HG03108 (cell line): ENCODE results near the gene GLE1.

Experiments
- ATAC-seq: cut with Tn5 transposase; IDR thresholded peaks from one replicate; pipeline ENCODE4 v1.9.1; 2021; ENCODE audit warnings: moderate library complexity; ENCODE audit not compliant: unreplicated experiment

The GLE1 gene, protein sequence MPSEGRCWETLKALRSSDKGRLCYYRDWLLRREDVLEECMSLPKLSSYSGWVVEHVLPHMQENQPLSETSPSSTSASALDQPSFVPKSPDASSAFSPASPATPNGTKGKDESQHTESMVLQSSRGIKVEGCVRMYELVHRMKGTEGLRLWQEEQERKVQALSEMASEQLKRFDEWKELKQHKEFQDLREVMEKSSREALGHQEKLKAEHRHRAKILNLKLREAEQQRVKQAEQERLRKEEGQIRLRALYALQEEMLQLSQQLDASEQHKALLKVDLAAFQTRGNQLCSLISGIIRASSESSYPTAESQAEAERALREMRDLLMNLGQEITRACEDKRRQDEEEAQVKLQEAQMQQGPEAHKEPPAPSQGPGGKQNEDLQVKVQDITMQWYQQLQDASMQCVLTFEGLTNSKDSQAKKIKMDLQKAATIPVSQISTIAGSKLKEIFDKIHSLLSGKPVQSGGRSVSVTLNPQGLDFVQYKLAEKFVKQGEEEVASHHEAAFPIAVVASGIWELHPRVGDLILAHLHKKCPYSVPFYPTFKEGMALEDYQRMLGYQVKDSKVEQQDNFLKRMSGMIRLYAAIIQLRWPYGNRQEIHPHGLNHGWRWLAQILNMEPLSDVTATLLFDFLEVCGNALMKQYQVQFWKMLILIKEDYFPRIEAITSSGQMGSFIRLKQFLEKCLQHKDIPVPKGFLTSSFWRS

DNA sequence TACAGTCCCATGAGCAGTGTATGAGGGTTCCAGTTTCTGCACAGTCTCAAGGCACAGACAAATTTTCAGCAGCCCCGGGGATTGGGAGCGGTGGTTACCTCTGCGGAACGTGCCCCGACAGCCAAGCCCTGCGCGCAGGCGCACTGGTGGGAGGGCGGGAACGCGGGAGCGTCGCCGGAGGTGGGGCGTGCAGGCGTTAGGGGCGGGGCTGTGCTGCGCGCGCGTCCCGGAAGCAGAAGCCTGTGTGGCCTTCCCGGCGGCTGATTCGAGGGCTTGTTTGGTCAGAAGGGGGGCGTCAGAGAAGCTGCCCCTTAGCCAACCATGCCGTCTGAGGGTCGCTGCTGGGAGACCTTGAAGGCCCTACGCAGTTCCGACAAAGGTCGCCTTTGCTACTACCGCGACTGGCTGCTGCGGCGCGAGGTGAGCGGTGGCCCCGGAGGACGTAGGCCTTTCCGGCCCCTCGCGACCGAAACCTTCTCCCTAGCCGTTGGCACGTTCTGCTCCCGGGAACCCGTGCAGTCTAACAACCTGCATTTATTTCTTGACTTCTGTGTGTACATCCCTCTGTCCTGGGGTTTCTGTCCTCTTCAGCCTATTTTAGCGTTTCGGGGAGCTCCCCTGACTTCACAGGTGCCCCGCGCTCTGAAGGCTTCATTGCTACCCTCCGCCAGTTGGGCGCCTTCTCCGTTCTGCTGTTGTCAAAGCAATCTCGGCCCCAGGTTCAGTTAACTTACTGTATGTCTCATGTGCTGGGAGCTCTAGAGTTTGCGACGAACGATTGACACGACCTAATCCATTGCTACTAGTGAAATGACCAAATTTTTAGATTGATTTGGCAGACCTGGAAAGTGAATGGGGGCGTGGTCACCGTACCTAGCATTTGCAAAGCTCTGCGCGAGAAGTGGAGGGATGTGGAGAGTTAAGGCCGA is at the start of gene GLE1:
GLE1 (plus strand) TSS at position 235 of the 929 bp plus-strand sequence; CDS start at position 322, 87 bp downstream.
- peak; percentile 87 for ATAC-seq

DNA sequence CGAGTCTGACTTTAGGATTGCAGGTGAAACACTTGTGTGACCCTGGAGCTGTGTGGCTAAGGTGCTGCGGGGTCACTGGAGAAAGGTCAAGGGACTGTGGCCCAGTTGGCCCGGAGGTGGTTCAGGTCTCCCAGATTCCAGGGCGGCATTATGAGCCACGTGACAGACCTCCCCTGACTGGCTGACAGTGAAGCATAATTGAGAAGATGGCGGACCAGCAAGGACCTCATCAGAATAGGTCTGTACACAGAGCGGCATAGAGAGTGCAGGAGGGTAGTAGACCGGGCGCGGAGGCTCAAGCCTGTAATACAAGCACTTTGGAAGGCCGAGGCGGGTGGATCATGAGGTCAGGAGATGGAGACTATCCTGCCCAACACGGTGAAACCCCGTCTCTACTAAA is 49.5 kb upstream of the GLE1 start:
- no peak for ATAC-seq

DNA sequence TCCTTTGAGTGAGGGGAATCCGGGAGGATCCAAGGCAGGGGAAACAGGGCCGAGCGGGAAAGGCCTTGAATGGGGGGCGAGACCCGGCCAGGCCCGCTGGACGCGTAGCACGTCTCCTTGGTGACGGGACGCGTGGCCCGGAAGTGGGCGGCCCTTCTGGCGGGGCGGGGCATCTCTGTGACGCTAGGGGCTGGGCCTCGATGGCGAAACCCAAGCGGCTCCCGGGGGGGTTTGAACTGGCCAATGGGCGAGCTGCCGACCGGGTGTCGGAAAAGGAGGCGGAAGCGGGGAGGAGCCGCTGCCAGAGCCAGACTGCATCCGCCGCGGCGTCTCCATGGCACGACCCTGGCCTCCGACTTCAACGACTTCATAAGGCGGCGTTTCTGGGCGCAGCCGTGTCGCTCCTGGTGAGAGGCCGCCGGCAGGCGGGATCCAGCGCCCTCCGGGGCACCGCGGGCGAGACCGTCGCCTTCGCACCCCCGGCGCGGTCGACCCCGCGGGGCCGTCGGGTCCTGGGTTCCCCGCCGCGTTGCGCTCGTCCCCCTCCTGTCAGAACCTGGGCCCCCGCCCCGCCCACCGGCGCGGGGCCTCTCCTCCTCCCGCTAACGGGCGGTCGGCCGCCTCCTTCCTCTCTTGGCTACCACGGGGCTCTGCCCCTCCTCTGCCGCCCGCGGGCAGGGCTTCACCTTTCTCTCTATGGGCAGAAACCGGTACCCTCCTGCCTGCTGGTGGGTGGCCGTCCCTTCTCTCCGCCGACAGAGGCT is 48.5 kb upstream of the GLE1 start, which contains the start of gene ODF2:
ODF2 (plus strand) TSS at position 158 of the 764 bp plus-strand sequence; CDS start at position 244, 86 bp downstream.
- peak; percentile 73 for ATAC-seq

DNA sequence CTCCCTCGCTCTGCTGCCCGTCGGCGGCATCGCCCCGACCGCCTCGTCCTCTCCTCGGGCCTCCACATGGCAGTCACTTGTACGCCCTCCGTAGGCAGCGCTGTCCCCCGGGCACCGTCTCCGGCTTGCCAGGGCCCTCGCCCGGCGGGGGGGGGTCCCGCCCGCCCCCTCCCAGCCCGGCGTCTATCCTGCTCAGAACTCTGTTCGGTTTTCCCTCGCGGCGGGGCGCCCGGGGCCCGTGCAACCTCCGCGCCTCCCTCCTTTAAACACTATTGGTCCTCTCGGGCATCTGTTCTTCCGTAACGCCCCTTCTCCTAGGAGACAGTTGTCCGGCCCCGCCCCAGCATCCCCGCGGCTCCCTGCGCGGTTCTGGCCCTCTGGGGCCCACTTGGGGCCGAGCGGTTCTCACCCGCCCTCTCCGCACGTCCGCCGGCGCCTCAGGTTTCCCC is 47.9 kb upstream of the GLE1 start:
- ATAC-seq = peak; percentile 57

DNA sequence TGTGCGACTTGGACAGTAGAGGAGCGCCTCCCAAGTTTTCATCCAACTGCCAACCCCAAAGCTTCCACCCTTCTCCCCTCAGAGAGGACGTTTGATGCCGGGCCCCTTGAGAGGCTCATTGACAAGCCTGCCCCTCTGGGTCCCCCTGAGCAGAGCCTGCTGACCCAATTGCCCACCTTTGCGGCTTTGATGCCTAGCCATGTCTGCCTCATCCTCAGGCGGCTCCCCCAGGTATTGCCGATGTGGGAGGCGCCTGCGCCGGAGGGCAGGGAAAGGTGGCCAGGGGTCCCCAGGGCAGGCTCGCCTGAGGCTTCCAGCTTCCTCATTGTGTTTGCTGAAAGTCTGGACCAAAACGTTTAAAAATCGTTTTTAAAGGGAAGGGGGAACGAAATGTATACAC is 47.3 kb upstream of the GLE1 start:
- ATAC-seq = no peak

DNA sequence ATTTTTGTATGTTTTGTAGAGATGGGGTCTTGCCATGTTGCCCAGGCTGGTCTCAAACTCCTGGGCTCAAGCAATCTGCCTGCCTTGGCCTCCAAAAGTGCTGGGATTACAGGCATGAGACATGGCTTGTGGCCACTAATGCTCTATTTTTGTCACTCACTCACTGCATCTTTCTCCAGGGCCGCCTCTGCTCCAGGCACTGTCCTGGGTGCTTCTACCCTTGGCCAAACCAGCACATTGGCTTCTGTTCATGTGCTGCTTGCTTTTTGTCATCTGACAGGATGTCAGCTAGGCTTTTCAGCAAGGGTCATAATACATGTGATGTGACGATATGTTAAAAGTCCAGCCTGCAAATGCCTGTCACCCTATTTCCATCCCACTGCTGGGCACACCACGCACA is 45.5 kb upstream of the GLE1 start:
- no peak for ATAC-seq

DNA sequence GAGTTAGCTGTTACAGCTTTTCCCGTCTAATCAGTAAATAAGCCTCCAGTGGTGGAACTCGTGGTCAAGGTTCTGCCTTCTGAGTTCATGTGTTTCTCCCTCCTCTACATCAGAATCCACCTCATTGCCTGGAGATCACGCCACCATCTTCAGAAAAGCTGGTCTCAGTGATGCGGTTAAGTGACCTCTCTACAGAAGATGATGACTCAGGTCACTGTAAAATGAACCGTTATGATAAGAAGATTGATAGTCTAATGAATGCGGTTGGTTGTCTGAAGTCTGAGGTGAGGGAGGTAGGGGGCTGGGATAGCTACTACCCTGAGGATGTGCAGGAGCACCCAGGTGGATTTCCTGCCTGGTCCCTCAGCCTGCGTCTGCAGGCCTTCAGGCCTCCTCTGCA is 35.4 kb upstream of the GLE1 start:
- no peak for ATAC-seq

DNA sequence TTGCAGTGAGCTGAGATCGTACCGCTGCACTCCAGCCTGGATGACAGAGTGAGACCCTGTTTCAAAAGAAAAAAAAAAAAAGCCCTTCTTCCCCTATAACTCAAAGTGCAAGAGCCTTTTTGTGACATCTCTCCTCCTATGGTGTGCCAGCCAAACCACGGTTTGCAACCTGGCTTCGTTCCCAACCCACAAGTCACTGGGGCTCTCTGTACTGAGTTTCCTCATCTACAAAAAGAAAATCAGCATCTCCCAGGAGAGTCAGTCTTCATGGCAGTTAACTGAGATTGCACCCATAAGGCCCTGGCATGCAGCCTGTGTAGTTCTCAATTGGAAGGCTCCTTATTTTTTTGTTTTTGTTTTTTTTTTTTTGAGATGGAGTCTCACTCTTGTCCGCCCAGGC is 34.0 kb upstream of the GLE1 start:
- ATAC-seq = no peak

DNA sequence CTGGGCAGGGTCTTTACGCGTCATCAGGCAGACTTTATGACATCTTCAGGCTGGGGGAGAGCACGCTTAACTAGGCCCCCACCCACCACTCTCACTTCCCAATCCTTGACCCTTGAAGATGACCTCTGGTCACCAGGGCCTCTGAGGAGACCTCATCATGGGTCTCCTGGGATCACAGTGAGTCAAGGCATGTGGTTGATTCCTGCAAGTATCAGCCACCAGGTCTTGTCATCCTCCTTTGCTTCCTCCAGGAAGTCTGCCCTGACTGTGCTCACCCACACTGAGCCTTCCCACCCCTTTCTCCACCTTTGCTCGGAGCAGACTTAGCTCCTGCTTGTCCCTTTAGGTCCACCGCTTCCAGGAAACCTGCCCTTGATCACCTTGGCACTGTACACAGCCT is 31.4 kb upstream of the GLE1 start:
- no peak for ATAC-seq

DNA sequence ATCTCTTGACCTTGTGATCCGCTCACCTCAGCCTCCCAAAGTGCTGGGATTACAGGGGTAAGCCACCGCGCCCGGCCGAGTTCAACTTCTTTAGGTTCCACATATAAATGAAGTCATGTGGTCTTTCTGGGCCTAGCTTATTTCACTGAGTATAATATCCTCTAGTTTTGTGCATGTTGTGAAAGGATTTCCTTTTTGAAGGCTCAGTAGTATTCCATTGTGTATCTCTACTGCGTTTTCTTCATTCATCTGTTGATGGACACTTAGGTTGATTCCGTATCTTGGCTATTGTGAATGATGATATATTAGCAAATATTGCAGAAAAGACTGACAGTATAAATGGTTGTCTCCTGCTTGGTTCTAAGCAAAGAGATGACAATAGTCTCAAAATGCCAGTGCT is 28.7 kb upstream of the GLE1 start:
- ATAC-seq = no peak

DNA sequence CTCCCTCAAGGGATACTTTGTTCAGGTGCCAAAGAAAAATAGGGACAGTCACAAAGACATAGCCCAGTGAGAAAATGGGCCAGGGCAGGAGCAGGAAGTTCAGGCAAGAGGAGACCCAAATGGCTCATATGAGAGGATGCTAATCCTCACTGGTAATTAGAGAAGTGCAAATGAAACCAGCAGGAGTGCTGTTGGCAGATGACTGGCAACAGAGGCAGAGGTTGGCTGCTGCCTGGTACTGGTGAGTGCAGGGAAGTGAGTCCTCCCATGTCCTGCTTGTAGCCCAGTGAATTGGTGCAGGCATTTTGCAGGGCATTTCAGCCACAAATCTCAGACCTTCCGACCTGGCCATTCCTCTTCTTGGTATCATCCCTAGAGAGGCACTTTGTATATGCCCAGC is 25.3 kb upstream of the GLE1 start:
- ATAC-seq = no peak

DNA sequence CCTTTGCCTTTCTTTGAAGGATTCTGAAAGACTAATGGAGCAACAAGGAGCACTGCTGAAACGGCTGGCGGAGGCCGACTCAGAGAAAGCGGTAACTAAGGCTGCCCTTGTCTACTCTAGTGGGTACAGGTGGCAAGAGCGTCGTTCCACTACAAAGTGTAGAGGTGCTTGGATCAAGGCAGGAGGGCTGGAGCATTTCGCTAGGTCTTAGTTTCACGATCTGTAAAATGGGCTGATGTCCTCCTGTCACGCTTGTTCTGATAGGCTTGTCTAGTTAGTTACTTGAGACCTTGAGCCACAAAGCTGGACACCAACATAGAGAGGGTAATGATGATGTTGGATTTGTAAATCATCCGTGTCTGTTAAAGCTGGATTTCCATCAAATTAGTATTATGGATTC is 23.0 kb upstream of the GLE1 start:
- no peak for ATAC-seq

DNA sequence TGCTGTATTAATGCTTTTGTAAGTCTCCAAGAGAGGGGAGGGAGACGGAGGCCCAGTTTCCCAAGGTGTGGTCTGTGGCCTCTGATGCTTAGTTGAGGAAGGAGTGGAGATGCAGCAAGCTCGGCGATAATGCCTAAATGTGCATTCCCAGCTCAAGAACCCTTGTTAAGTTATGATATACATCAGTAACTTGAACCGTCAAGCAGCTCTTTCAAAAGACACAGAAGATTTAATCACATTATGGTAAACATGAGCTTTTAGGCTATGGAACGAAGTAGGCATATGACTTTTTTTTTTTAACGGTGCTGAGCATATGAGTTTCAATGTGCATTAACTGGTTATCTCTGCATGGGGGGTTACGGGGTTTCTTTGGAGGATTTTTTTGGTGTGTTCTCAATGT is 22.3 kb upstream of the GLE1 start:
- ATAC-seq = no peak

DNA sequence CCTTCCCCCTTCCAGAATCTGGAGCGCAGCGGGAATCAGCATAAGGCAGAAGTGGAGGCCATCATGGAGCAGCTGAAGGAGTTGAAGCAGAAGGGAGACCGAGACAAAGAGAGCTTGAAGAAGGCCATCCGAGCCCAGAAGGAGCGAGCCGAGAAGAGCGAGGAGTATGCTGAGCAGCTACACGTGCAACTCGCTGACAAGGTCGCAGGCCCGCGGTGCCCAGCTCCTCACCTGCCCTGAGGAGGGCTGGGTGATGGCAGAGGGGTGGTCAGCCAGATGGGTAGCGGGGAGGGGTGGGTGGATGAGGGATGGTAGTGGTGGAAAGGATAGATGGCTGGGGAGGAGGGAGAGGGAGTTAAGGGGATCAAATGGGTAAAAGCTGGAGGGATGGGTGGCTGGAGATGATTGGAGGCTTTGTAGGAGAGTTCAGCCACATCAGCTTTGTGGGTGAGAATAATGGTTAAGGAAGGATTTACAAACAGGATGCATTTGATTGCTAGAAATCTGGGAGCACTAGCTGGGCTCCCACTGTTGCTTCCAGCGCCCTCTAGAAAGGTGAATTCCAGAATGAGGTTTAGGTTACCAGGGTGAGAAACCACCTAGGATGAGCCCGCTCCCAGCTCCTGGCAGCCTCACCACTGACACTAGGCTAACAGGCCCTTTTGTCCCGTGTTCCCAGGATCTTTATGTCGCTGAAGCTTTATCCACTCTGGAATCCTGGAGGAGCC is 19.7 kb upstream of the GLE1 start:
- ATAC-seq = no peak

DNA sequence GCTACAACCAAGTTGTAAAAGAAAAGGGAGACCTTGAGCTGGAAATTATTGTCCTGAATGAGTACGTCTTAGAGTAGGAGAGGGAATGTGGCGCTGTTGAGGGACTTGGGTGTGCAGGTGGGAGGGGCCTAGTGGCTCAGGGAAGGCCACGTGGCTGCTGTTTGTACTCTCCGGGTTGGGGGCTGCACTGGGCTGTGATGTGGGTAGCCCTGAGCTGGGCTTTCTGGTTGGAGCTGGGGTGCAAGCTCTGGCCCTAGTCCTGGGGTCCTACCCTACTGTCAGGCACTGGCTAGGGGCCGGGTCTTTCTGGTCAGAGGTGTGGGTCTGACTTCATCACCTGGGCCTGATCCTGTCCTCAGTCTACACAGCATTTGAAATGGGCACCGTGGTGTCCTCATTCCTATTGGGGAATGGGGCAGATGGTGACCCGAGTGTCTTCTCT is 19.1 kb upstream of the GLE1 start:
- no peak for ATAC-seq

DNA sequence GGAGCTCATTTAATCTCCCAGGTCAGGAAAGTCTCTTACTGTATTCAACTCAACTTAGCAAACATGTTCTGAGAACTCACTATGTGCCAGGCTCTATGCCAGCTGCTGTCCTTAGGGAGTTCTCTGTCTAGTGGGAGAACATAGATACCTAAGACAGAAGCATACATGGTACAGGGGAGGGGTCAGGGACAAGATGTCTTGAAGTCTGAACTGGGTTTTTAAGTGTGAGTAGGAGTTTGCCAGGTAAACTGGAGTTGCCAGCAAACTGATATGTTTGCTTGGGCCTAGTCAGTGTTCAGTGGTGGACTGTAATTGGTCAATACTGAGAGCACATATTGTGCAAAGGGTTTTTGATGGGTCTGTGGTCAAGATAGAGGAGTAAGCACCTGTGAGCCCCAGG is 18.3 kb upstream of the GLE1 start:
- no peak for ATAC-seq

DNA sequence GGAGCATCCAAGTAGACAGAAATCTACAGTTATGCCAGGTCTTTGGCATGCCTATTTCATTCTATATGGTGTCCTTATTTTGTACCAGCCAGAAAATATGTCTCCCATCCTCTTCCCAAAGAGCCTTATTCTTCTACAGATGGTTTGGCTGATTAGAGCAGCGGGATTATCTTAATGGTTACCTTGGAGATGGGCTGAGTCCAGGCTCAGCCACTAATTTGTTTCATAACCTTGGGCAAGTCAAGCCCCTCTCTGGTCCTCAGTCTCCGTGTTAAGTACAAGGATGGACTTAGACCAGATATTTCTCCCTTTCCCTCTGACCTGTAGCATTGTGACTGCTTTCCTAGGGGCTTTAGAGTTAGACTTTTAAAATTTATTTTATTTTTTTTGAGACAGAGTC is 11.1 kb upstream of the GLE1 start:
- no peak for ATAC-seq

DNA sequence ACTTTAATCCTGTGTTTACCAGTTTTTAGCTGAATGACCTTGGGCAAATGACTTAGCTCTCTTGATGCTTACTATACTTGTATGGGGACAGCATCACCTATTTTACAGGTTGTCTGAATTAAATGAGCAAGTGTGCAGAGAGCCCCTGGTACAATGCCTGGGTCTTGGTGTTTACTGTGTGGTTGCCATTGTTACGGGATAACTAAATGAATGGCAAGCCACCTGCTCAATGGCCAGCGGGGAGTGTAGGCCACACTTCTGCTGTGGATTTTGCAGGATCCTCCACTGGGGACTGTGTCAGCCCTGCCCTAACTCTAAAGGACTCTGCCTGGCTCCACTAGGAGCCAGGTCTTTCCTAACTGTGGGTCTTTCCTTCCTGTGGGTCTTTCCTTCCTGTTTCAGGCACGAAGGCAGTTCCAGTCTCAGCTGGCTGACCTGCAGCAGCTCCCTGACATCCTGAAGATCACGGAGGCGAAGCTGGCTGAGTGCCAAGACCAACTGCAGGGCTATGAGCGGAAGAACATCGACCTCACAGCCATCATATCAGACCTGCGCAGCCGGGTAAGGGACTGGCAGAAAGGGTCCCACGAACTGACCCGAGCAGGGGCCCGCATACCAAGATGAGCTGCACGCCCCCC is 10.3 kb upstream of the GLE1 start:
- no peak for ATAC-seq

DNA sequence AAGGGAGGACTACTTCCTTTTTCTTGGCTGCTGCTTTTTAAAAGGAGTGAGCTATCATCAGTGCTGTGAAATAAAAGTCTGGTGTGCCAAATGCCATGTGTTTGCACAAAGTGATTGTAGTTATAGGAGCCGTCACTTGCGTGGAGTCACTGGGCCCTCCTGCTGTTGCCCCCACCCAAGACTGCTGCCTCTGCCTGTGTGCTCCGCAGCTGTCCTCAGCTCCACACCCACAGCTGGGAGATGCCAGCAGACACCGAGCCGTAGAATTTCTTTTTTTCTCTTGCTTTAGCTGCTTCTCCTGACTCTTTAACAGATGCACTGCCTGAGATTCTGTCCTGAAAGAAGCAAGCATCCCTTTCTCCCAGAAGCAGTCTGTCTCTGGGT is 9.8 kb upstream of the GLE1 start:
- ATAC-seq = no peak
